ENCODE measurements around the gene HSF4.
A peak's percentile ranks its signal among the peaks of the same experiment; 100 is the strongest.

The HSF4 gene

DNA sequence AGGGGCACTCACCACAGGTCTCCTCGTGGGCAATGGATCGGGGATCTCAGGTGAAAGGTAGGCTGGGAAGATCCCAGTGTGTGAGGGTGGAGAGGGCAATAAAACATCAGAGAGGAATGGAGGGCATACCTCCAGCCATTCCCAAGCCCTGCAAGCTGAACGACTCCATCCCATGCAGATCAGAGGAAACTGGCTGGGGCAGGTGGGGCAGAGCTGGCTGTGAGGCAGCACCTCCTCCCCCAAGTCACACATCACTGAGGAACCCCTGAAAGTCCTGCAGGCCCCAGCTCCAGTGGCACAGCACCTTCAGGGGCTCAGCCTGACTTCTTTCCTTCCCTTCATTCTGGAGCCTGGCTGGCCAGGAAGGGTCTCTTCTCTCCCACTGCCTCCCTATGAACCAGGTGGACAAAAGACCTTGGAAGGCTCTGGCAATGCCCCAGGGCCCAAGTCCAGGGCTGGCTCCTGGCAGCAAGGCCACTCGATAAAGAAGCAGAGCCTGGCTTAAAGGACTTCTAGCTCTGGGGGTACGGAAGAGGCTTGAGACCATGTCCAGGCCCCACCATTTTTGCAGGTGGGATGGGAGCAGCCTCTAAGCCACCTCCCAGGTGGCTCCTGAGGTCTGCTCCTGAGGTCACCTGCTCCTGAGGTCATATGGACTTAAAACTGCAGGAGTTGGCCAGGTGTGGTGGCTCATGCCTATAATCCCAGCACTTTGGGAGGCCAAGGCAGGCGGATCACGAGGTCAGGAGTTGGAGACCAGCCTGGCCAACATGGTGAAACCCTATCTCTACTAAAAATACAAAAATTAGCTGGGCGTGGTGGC, 48.9 kb downstream of the HSF4 start:
- DNase-seq (ENCODE audit: insufficient read length, low spot score), result no peak
- FAIRE-seq, result no peak

GRCh38 chr16:67215706-67216105, 51.2 kb downstream of the HSF4 start:
- FAIRE-seq, result no peak
- DNase-seq (ENCODE audit: insufficient read length, low spot score), result no peak

- FAIRE-seq, result peak; percentile 42
- DNase-seq (ENCODE audit: insufficient read length, low spot score), result no peak
These were observed 52.3 kb downstream of the HSF4 start for GRCh38 chr16:67216612-67217490.
